ENCODE measurements around the gene NPRL2. TPM values are rescaled to one million over a fixed set of nuclear protein-coding genes. Genes with fewer than 3 reads are reported as not detected.

The NPRL2 gene
- total RNA-seq, 2 donors from 2014 or later: 27.0 to 30.9 TPM

DNA sequence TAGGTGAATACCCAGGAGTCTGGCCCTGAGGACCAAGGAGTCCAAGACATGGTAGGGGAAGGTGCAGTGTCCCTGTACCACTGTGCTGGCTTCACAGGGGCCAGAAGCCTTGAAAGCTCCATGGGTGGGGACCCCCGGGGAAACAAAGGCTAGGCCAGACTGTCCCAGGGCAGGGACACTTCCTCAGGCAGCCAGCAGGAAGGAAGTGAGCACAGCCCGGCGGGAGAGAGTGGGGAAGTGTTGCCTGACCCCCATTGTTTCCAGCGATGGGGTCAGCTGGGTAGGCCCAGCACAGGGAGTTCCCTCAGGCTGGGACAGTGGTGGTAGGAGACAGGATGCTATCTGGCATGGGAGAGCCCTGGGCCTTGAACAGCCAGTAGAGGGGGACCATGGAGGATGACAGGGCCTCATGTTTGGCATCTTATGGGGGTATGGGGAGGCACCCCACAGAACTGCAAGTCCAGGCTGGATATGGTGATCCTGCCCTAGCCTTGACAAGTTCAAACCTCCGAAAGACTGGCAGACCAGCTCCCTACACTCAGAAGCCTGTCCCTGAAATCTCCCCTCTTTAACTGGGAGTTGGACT, 26.9 kb downstream of the NPRL2 start:
- no peak overlapping the region for H3K4me3 ChIP-seq
- no peaks in the 10 kb centered on the region for H3K9me3 ChIP-seq
- no peaks in the 10 kb centered on the region for H3K27me3 ChIP-seq
- ATAC-seq (no peak), DNase-seq (no peak)
- WGBS, 2 donors: 68 to 69% methylated on average over 4 to 5 of the region's 5 CpGs
- H3K4me1 ChIP-seq: peaks cover 65% of the 10 kb centered on the region
- peak overlapping the region; percentile 17 to 98 (median 70) for H3K27ac ChIP-seq
- no peaks in the 10 kb centered on the region for H3K36me3 ChIP-seq (replicated peaks in 1 of 2; ENCODE audit: insufficient read depth in 1 of 2, low read depth in 2 of 2)
- intact Hi-C loops (cut with DNase I): no loop called here
- TF ChIP-seq, protein P1, sequence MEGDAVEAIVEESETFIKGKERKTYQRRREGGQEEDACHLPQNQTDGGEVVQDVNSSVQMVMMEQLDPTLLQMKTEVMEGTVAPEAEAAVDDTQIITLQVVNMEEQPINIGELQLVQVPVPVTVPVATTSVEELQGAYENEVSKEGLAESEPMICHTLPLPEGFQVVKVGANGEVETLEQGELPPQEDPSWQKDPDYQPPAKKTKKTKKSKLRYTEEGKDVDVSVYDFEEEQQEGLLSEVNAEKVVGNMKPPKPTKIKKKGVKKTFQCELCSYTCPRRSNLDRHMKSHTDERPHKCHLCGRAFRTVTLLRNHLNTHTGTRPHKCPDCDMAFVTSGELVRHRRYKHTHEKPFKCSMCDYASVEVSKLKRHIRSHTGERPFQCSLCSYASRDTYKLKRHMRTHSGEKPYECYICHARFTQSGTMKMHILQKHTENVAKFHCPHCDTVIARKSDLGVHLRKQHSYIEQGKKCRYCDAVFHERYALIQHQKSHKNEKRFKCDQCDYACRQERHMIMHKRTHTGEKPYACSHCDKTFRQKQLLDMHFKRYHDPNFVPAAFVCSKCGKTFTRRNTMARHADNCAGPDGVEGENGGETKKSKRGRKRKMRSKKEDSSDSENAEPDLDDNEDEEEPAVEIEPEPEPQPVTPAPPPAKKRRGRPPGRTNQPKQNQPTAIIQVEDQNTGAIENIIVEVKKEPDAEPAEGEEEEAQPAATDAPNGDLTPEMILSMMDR (IDR thresholded peaks at IDR 0.05): no peak
- no peak for TF ChIP-seq POLR2A (IDR thresholded peaks at IDR 0.05)

DNA sequence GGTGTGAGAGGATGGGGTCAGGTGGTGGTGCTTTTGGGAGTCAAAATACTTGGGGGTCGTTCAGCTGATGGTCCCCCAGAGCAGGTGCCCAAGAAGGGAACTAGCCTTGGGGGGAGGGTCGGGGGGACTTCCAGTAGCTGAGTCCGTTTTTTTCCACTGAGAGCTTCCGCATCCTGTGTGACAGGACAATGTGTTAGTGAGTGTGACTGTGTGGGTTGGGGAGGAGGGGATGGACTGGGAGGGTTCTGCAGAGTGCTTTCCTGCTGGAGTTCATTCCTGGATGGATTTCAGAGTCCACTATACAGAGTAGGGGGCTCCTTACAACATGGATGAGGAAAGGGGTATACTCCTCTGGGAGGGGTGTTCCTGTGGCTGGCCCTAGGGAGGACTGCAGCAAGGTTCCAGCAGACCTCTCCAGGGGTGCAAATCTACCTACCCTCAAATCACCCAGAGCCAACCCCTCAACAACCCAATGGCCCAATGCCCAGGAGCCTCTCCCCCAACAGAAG, 27.4 kb downstream of the NPRL2 start:
- no peak overlapping the region for H3K4me3 ChIP-seq
- H3K27ac ChIP-seq: peak overlapping the region; percentile 25 to 98 (median 96)
- intact Hi-C loops (cut with DNase I): no loop called here
- 38 to 60% methylated on average over 4 of the region's 4 CpGs for WGBS, 2 donors
- no peaks in the 10 kb centered on the region for H3K9me3 ChIP-seq
- H3K27me3 ChIP-seq: no peaks in the 10 kb centered on the region
- H3K36me3 ChIP-seq (replicated peaks in 1 of 2; ENCODE audit: insufficient read depth in 1 of 2, low read depth in 2 of 2): peaks cover 0 to 2% of the 10 kb centered on the region in 2 donors
- DNase-seq (no peak), ATAC-seq (no peak)
- TF ChIP-seq, protein P1 (IDR thresholded peaks at IDR 0.05): no peak
- TF ChIP-seq POLR2A (IDR thresholded peaks at IDR 0.05): no peak
- peaks cover 68% of the 10 kb centered on the region for H3K4me1 ChIP-seq

DNA sequence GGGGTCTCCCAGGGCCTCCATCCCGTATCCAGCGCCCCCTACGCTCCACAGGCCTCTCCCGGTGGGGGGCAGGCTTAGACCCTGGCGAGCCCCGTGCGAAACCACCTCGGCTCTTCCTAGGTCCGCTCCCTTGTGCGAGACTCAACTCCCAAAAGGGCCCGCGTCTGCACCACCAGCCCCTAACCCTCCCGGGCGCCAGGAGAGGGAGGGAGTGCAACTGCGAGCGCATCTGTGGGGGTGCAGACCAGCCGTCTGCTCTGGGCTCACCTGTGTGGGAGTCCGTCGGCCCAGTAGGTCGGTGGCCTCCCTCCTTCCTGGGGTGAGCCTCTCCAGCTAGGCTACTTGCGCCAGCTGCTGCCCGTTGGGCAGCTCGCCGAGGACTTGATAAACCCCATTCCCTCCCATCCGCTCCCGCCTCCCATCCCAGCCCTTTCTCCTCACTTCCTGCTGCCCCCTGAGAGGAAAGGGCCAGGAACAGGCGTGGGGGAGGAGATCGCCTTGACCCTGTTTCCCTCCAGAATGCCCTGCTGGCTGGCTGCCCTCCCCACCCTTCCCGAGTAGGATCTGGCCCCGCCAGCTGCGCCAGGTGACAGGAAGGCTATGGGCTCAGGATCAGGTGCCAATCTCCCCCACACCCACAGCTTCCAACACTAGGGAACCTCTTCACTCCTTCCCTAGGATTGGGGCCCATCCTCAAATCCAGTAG, 28.0 kb downstream of the NPRL2 start, which contains the start of gene HYAL2:
Gene HYAL2 (minus strand): TSS at position 360 of the 706 bp plus-strand sequence. CDS start 2,256 bp downstream, outside the sequence.
- Histone ChIP-seq H3K36me3 (replicated peaks in 1 of 2; ENCODE audit: insufficient read depth in 1 of 2, low read depth in 2 of 2) (peaks cover 0 to 5% of the 10 kb centered on the region in 2 donors), H3K4me3 (peak within 1 kb of the TSS; percentile 3 to 62), H3K27me3 (no peaks in the 10 kb centered on the region), H3K27ac (peak within 1 kb of the TSS; percentile 88 to 98 (median 96)), H3K9me3 (no peaks in the 10 kb centered on the region), H3K4me1 (peaks cover 72% of the 10 kb centered on the region)
- no peak for ATAC-seq
- intact Hi-C loops (cut with DNase I): no loop called here
- 21 to 35% methylated on average over 17 to 31 of the region's 31 CpGs for WGBS, 2 donors
- peak in 3 of 4 donors; percentile 49 to 63 (median 61) for DNase-seq
- TF ChIP-seq, protein P1 (IDR thresholded peaks at IDR 0.05): no peak
- TF ChIP-seq POLR2A (IDR thresholded peaks at IDR 0.05): peak in 2 of 3 donors; percentile 24 to 36

DNA sequence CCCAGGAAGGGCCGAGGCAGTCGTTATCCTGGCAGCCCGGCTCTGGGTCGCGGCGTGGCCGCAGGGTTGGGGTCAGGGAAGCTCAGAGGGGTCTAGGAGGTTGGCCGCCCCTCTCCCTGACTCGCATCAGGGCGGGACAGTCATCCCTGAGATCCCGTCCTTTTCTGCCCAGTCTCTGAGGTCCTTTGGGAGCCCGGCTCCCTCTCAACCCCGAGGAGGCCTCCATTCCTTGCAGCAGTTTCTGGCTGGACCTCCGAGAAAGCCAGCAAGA, 28.5 kb downstream of the NPRL2 start:
- Histone ChIP-seq H3K36me3 (replicated peaks in 1 of 2; ENCODE audit: insufficient read depth in 1 of 2, low read depth in 2 of 2) (peaks cover 0 to 5% of the 10 kb centered on the region in 2 donors), H3K4me3 (peak overlapping the region in 1 of 2 donors; percentile 3), H3K27me3 (no peaks in the 10 kb centered on the region), H3K27ac (peak overlapping the region; percentile 88 to 98 (median 96)), H3K9me3 (no peaks in the 10 kb centered on the region), H3K4me1 (peaks cover 72% of the 10 kb centered on the region)
- TF ChIP-seq POLR2A (IDR thresholded peaks at IDR 0.05): peak in 1 of 3 donors; percentile 3
- TF ChIP-seq, protein P1 (IDR thresholded peaks at IDR 0.05): no peak
- intact Hi-C loops (cut with DNase I): no loop called here
- WGBS, 2 donors: 37 to 56% methylated on average over 6 to 14 of the region's 14 CpGs
- ATAC-seq (no peak), DNase-seq (no peak)

All from body of pancreas (tissue), 4 donors.